GM21737 (cell line): ENCODE measurements around the gene TWSG1.
"Not testable (repeated sequence)": the region's sequence is repeated elsewhere in the genome, so short reads cannot be mapped to it uniquely, and the experiment has no call there.

Experiments used
- ATAC-seq: cut with Tn5 transposase; IDR thresholded peaks from one replicate; pipeline ENCODE4 v1.9.1; 2021; ENCODE audit warnings: mild to moderate bottlenecking, moderate library complexity; ENCODE audit not compliant: unreplicated experiment

The TWSG1 gene

DNA sequence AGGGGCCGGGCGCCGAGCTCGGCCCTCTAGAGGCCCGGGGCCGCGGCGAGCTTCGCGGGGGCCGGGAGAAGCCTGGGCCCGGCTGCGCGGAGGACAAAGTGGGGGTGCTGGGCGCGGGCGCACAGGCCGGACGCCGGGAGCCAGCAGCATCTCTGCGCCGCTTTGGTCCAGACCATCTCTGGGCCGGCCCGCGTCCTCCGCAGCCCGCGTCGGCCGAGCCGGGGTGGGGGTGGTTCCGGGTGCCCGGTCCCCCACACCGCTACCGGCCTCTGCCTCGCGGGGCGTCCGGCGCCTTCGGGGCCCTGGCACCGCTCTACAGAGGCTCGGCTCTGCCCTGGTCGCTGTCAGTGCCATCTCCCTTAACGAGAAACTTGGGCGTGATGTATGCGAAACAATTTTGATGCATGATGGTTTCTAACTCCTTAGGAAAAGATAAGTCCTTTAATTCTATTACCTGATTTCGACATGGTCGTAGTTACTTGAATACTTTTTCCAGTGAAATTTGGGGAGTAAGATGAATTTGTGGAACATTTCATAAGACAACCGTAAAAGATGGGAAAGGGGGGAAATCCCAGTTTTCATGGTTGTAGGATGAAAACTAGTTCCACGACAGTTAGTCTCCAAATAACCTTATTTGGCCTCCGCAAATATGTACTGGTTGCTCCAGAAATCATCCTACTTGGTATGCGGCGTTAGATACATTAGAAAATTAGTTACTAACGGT lies 562 bp downstream of the TWSG1 start:
- peak; percentile 41 for ATAC-seq

- ATAC-seq, result no peak
Measured at GRCh38 chr18:9335697-9336045, 1.1 kb downstream of the TWSG1 start.

DNA sequence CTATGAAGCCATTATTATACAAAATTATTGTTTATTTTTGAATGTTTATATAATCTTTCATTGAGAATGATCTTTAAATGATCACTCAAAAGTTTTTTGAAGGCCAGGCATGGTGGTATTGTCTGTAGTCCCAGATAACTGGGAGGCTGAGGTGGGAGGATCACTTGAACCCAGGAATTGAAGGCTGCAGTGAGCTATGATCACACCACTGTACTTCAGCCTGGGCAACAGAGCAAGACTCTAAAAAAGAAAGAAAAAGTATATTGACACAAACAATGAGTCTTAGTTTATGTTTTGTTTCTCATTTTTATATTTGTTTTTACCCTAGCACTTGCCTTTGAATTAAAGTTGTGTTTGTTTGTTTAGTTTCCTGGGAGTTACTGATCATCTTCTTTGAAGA lies 2.3 kb downstream of the TWSG1 start:
- ATAC-seq, result no peak

DNA sequence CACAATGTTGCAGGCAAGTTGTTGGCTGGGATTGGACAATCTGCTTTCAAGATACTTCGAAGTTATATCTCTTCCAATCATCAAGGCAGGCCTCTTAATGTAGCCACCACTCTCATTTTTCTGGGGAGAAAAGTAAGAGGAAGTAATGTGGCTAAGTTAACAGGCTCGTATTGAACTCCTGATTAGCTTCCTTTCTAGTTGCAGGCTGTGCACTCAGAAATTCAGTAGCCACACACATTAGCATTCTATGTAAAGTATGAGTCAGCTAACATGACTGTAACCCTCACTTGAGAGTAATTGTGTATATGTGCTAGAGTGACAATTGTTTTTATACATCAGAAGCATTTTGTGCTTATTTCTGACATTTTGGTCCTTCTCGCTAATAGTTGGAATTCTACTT lies 3.3 kb downstream of the TWSG1 start:
- no peak for ATAC-seq

DNA sequence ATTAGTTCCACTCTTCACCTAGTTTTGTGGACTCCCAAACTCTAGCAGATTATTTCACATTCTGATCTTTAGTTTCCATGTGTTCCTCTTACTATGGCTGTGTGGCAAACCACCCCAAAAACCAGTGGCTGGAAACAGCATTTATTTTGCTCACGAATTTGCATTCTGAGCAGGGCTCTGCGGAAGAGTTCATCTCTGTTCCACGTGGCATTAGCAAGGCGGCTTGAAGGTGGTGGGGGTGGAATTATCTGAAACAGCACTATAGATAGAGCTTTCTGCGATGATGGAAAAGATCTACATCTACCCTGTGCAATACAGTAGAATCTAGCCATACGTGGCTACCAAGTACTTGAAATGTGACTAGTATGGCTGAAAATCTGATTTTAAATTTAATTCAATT lies 5.9 kb downstream of the TWSG1 start:
- no peak for ATAC-seq

DNA sequence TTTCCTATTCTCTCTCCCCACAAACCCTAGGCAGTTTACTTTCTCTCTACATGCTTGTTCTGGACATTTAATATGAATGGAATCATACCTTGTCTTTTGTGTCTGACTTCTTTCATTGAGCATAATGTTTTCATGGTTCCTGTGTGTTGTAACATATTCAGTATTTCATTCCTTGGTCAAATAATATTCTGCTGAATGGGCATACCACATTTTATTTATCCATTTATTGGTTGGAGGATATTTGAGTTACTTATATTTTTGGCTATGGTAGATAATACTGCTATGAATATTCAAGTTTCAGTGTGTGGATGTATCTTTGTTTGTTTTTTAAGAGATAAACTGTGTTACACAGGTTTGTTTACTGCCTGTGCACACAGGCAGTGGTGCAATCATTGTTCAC lies 9.0 kb downstream of the TWSG1 start:
- ATAC-seq, result no peak

DNA sequence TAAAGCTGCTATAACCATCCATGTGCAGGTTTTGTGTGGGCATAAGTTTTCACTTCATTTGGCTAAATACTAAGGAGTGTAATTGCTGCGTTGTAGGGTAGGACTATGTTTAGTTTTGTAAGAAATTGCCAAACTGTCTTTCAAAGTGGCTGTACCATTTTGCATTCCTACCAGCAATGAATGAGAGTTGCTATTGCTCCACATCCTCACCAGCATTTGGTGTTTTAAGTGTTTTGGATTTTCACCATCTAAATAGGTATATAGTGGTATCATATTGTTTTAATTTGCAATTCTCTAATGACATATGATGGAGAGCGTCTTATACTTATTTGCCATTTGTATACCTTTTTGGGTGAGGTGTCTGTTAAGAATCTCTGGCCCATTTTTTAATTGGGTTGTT lies 12.2 kb downstream of the TWSG1 start:
- ATAC-seq, result no peak

DNA sequence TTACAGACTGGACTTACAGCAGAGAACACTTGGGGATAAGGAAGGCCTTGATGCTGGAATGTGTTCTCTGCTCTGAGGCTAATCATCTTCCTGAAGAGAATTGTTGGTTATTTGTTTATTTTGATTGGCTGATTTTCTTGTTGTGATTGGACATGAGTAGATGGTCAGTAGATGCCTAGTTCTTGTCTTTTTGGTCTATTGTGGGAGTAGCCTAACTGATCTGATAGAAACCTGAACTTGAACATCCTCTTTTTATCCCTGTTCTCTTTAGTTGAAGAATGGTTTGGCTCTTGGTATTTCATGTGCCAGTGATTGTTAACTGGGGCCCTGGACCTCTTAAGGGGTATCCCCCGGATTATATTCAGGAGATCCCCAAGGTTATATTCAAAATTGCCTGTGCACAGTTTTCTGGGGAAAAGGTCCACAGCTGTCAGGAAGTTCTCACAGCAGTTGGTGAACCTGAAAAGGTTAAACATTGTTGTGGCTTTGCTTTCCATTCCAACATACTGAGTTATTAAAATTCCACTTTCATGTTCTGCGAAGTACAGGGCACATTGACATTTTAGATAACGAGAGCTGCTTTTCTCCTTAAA lies 13.6 kb downstream of the TWSG1 start:
- no peak for ATAC-seq

DNA sequence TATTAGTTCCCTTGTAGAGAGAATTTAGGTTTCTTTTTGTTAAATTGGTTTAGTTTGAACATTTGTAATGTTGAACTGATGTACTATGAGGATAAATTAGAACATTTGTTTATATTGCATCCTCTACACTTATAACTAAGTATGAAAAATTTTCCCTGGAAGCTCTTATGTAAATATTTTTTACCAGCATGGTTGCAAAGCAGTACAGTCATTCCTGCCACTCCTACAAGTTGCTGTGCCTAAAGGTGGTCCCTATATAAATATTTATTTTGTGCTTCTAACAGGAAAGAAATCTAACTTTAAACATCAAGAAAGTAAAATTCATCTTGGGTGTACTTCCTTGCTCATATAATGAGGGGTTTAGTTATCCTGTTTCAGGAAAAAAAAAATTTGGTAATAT lies 14.2 kb downstream of the TWSG1 start:
- ATAC-seq, result no peak

- peak; percentile 70 for ATAC-seq
Measured at GRCh38 chr18:9353596-9353995, 19.0 kb downstream of the TWSG1 start.

DNA sequence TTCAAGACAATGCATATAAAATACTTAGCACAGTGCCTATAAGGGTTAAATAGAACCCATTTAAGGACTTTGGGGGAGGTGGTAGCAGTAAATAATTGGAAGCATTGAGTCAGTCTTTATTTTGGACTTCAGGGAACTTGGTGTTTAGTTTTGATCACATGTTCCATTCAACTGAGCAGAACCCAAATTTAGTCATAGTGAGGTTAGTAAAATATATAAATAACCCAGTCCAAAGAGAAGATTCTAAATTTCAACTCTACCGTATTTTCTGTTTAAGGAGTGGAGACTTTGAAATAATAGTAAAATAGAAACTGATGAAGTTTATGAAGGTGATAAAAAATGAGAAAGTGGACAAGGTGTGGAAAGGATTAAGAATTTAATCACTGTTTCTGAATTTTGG lies 19.7 kb downstream of the TWSG1 start:
- ATAC-seq, result peak; percentile 63

DNA sequence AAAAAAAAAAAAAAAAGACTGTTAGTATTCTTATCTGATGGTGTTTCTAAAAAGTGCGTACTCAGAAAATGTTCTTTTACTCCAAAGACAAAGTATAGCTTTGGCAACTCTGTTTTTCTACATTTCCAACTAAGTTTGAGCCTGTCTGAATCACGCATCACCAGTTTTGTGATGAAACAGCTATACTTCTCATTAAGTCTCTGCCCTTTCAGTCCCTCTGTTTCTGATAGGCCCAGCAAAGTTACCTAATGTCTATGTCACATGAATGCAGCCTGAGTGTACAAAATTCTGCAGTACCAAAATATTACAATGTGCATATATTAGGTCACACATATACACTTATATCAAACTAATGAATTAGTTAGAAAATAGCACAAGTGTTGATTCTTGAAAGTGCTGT lies 22.4 kb downstream of the TWSG1 start:
- ATAC-seq, result no peak

DNA sequence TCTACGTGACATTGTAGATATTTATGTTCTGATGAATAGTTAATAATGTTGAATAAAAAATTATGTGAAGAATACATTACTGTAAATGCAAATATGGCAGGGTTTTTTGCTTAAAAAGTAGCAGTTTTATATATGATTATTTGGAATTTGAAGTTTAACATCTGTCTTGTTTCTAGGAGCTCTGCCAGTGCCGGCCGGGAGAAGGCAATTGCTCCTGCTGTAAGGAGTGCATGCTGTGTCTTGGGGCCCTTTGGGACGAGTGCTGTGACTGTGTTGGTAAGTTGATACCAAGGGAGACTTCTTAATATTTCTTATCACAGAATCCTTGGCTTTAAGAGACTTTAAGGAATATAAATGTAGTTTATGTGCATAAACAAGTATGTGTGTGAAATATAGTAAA lies 25.2 kb downstream of the TWSG1 start:
- ATAC-seq, result no peak

- no peak for ATAC-seq
Measured at GRCh38 chr18:9361191-9361590, 26.6 kb downstream of the TWSG1 start.

GRCh38 chr18:9362869-9363268 lies 28.3 kb downstream of the TWSG1 start:
- no peak for ATAC-seq

DNA sequence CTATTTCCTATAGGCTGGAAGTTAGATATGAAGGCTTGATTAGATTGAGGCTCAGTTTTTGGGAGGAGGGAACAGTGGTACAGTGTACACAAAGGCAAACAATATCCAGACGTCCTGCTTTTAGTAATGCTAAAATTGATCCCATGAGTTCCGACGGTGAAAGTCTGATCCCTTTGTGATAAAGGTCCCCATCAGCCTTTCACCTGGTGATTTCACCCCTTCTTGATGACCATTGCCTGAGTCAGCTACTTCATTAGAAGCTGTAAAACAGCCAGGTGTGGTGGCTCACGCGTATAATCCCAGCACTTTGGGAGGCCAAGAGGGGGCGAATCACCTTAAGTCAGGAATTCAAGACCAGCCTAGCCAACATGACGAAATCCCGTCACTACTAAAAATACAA lies 29.7 kb downstream of the TWSG1 start:
- ATAC-seq, result no peak

- no peak for ATAC-seq
Measured at GRCh38 chr18:9365406-9365805, 30.8 kb downstream of the TWSG1 start.

DNA sequence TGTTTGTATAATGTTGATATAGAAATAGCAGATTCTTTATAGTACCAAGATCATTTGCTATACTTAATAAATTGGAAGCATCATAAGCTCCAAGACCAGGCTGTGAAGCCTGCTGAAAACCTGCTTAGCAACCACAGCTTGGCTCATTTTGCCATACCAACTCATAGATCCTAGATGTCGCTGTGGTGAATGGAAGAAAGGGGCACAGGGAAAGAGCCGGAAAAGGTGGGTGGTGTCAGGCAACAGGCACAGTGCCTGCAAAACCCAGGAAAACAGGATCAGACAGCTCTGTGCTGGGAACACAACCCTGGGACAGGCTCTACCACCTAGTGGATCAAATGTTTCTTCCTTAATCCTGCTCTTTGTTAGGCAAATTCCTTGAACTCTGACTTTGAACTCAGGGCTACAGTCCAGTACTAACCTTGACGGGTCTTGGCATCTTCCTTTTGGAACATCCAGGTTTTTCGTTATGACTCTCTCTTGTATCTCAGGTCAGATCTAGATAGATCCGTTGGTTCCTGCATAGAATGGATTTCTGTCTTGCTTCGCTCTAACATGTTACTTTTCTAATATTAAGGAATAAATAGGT lies 31.6 kb downstream of the TWSG1 start:
- ATAC-seq, result no peak

DNA sequence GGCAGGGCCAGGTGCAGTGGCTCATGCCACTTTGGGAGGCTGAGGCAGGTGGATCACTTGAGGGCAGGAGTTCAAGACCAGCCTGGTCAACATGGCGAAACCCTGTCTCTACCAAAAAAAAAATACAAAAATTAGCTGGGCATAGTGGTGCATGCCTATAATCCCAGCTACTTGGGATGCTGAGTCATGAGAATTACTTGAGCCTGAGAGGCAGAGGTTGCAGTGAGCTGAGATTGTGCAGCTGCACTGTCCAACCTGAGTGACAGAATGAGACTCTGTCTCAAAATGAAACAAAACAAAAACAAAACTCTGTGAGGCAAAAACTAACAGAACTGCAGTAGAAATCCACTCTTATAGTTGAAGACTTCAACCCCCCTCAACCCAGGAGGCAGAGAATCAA lies 38.7 kb downstream of the TWSG1 start:
- ATAC-seq, result not testable (repeated sequence)

- ATAC-seq, result no peak
Measured at GRCh38 chr18:9379118-9379517, 44.5 kb downstream of the TWSG1 start.

DNA sequence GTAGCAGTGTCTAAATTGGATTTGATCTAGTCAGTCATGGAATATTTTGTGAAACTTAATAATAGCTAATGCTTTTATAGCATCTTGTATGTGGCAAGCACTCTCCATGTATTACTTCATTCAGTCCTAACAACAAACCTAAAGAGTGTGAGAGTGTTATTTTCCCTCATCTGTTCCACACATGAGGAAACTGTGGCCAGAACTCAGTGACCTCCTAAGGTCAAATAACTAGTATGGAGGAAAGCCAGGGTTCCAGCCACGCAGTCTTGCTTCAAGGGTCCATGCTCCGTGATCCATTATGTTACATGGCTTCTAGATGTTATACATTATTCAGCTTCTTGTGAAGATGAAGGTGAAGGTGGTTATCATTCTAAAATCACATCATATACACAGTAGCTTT lies 45.5 kb downstream of the TWSG1 start:
- ATAC-seq, result no peak

- ATAC-seq, result no peak
Measured at GRCh38 chr18:9380621-9381395, 46.2 kb downstream of the TWSG1 start.
